GM21529 (cell line): ENCODE results near the gene KDM5C.
"Not testable (repeated sequence)": the region's sequence is repeated elsewhere in the genome, so short reads cannot be mapped to it uniquely, and the experiment has no call there.

Source experiments
- ATAC-seq: cut with Tn5 transposase; IDR thresholded peaks from one replicate; pipeline ENCODE4 v1.9.1; 2021; ENCODE audit not compliant: unreplicated experiment

The KDM5C gene

DNA sequence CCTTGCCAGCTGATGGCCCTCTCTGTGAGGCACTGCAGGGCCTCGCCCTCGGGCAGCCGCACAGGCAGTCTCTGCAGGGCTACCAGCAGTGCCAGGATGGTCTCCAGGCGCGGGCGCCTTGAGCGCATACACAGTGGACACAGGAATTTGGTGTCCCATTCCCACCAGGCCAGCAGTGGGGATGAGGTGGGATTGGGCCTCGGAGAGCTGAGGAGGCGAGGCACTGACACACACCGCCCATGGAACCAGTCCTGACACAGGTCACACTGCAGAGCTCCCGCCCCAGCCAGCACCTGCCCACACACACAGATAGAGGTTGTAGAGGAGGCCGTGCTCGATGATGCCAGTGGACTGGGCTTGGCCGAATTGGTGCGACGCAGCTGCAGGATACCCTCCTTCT, 30.7 kb downstream of the KDM5C start:
- no peak for ATAC-seq

DNA sequence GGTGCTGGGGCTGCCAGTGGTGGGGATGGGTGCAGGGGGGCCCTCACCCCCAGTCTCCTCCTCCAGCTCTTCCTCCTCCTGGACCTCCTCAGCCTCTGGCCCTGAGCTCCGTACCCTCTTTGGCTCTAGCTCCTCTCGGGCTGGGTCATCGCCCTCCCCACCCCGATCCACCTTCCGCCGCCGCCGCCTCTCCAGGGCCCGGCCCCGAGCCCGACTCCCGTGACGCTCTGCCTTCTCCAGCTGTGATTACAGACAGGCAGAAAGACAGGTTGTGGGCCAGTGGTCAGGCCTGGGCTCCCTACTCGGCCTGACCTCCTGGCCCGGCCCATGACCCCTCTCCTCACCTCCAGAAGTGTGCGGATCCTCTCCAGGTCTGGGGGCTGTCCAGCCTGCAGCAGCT, 31.9 kb downstream of the KDM5C start:
- ATAC-seq: no peak

DNA sequence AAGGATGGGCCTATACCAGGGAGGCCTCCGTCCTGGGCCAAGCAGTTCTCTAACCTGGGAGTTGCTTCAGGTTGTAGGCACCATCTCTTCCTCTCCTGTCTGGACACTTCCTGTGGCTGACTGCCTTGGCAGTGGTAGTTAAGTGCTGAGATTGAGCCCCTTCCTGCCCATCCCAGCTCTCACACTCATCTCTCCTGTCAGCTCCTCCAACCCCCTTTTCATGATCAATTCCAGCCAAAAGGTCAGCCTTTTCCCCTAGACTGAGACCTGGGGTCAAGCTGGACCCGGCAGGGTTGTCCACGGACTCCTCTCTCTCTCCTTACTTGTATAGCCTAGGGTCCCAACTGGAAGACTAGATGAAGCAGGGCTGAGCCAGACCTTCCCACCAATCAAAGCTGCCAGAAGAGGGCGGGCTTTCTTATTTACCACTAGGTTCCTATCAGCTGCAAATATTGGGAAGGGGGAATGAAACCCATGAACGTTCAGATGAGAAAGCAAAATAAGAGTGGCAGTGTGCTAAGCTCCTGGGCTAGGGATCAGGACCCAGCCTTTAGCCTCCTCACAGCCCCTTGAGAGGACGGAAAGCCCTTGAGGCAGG, 34.5 kb downstream of the KDM5C start:
- ATAC-seq: no peak

DNA sequence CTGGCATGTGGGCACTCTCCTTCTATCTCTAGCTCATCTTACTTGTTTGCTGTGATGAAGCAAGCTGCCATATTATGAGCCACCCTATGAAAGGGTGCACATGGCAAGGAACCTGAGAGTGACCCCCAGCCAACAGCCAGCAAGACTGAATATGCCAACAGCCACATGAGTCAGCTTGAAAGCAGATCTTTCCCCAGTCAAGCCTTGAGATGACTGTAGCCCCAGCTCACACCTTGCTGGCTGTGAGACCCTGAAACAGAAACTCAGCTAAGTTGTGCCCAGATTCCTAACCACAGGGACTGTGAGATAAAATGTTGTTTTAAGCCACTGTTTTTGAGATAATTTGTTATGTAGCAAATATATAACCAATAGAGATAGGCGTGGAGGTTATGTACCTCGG, 36.2 kb downstream of the KDM5C start:
- peak; percentile 72 for ATAC-seq

DNA sequence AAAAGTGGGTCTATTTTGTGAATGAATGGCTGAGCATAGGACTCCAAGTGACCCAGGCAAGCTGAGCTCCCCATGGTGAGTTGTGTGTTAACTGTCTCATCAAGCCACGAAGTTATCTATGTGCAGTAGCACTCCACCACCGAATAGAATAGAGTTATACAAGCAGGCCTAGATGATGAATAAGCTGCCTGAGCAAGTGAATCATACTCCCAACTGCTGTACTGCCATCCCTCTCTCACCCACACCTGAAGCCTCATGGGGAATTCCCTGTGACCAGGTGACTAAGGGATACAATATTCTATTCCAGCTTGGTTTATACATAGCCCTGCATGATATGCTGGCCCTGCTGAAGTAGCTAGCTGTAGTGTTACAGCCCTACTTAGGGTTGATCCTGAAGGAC, 38.7 kb downstream of the KDM5C start:
- no peak for ATAC-seq

DNA sequence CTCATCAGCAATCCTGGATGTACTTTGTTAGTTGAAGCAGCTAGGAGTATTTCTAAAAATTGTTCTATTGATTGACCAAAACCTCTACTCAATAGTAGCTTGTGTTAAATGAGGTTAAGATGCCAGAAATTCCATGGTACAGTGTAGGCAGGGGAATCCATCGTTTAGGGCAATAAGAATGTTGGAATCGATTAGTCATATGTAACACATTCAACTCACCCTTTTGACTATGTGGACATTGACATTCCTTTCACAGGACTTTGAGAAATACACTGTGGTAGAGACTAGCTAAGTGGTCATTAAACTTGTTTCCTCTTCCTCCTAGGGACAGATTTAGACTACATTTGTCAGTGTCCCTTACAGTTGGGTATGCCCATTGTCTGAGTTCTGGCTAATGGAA, 40.2 kb downstream of the KDM5C start:
- no peak for ATAC-seq

DNA sequence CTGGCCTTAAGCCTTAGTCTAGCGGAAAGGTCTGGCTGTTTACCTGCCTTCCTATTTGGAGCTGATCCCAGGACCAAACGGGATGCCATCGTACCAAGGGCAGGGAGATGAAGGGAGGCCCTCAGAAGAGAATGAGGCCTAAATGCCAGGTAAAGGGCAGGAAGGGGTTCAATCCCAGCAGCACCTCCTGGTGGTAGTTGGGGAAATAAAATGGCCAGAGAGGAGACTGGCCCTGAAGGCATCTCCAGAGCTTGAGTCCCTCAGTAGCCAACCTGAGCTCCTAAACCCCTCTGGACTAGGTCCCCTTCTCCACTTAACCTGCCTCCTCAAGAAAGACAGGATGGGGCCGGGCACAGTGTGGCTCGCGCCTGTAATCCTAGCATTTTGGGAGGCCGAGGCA, 53.7 kb downstream of the KDM5C start:
- no peak for ATAC-seq

DNA sequence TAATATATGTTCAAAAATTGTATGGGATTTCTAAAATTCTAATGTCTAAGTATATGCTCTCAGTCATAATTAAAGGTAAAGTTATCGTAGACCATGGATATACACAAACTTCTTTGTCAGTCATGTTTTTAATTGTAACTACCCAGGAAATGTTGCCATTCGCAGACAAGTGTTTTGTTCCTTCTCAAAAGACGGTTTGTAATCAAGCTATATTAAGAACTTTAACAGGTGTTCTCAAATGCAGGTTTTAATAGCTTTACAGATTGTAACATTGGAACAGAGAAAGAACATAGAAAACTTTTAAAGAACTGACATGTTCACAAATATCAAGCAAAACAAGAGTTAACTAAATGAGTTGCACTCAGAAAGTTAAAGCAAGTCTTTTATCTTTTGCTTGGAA, 58.9 kb downstream of the KDM5C start:
- no peak for ATAC-seq

DNA sequence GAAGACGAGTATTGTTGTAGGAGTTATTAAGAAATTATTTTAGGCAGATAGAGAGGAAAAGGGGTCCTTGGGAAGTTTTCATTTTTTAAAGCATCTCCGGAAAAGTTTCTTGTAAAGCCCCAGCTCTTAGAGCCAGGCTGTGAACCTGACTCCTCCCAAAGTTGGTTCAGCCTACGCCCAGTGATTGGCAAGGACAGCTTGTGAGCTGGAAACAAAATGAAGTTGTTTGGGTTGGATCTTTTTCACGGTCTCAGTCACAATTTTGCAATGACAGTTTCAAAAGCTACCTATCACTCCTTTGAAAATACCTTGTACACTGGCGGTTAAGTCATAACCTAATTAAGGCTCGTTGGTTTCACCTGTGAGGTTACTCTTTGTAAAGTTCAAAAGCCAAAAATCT, 60.4 kb downstream of the KDM5C start:
- ATAC-seq: not testable (repeated sequence)

DNA sequence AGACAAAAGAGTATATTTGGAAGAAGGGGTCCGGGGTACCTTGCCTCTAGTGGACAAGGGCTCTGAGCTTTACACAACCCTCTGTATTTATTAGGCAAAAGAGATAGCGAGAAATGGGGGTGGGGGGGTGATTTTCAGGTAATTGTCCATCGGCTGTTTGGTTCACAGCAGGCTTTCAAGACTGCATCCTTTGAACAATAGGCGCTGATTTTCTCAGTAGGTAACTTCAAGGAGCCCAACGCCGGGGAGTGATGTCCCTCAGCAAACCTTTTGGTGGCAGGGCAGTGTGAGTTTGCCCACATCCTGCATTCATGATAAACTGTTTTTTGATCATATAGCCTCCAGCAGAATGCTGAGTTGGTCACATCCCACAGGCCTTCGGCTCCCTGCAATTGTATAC, 61.6 kb downstream of the KDM5C start:
- no peak for ATAC-seq

DNA sequence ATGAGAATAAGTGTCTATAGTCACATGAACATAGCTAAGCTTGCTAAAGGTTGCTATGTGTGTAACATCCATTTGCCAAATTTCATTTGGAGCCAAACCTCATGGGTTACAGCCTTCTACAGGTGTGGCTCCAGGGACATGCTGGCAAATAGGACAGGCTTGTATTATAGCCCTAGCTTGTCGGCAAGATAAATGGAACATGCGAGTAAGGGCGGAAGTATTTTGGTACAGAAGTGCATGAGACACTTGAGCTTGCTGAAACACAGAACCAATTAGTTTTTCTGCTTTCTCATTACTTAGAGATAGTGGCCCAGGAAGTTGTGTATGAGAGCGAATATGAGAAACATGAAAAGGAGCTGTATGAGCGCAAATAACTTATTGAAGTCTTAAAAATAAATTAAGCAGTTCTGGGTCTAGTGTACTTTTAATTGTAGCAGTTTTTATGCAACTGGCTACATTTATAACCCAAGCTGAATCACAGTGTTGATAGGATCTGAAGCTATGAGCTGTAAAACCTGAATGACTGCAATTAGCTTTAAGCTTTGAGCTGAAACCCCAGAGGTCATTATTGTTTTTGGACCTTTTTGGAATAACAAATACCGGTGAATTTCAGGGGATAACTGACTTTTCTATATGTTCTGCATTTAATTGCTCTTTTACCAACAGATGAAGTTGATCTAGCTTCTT, 64.6 kb downstream of the KDM5C start:
- ATAC-seq: no peak

DNA sequence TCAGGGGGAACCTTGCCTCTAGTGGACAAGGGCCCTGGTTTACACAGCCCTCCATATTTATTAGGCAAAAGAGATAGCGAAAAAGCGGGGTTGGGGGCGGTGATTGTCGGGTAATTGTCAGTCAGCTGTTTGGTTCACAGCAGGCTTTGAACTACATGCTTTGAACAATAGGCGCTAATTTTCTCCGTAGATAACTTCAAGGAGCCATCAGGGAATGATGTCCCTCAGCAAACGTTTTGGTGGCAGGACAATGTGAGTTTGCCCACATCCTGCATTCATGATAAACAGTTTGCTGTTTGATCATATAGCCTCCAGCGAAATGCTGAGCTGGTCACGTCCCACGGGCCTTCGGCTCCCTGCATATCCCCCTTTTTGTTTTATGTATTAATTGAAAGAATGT, 65.8 kb downstream of the KDM5C start:
- no peak for ATAC-seq

DNA sequence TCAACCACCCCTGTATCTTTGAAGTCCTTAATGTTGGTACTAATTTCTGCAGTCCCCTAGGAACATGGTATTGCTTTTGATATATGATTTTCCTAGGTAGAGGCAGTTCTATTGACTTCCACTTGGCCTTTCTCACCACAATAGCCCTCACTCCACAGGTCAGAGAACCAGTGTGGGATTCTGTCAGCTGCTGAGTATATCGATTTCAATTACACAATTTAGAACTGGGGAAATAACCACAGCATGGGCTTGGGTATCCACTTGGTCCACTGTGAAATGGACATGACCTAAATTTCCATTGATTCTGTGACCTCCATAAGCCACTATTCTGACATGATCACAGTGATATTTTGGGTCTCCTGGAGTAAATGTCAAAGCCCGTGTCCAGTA, 68.8 kb downstream of the KDM5C start:
- no peak for ATAC-seq

DNA sequence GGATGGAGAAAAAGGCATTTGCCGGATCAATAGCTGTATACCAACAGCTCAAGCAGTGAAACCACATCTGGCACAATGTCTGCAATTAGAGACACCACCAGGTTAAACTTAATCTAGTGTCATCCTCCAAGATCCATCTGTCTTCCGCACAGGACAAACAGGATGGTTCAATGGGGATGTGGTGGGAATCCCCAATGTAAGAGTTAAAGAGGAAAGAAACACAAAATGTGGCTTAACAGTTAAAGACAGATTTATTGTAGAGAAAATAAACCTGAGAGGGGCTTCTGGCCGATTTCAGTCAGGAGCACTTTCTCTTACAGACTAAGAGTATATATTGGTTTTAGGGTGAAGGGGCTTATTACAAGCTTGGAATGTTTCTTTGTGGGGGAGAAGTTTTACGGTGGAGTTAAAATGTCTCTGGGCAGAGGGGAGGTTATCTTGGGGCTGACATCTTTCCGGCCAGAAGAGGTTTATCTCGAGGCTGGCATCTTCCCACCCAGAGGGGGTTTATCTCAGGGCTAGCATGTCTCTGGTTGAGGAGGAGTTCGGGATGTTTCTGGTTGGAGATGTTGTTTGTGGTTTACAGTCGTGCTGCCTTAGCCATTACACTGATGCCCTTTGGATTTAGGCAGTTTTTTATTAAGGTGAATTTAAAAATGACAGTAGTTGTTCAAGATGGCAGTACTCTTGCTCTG, 69.3 kb downstream of the KDM5C start:
- no peak for ATAC-seq

DNA sequence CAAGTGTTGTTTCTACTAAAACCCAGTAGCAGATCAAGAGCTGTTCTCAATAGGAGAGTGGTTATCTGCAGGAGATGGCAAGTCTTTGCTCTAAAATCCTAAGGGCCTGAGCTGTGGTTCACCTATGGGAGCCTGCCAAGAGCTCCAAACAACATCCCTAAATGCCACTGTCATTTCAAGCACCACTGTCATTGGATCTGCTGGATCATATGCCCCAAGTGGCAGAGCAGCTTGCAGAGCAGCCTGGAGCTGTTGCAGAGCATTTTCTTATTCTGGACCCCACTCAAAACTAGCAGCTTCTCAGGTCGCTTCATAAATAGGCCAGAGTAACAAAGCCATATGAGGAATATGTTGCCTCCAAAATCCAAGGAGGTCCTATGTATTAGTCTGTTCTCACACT, 71.4 kb downstream of the KDM5C start:
- ATAC-seq: no peak
